Left ventricle myocardium inferior (tissue), 1 donor: ENCODE data around the gene DIO1. TPM values are rescaled to one million over a fixed set of nuclear protein-coding genes. Genes with fewer than 3 reads are reported as not detected.
"Not testable (repeated sequence)": the region's sequence is repeated elsewhere in the genome, so short reads cannot be mapped to it uniquely, and the experiment has no call there.

Source experiments
- DNase-seq: peaks from one replicate; pipeline ENCODE4 v3.0.0-alpha.2; 2020
- H3K27ac ChIP-seq: fragments of 200-600 bp; replicated peaks from 2 replicates; pipeline ENCODE4 v1.8.0; 2021
- H3K27me3 ChIP-seq: fragments of 200-600 bp; 2 replicates; pipeline ENCODE4 v1.8.0; 2021; ENCODE audit warnings: low read depth
- H3K36me3 ChIP-seq: fragments of 200-600 bp; 2 replicates; pipeline ENCODE4 v1.8.0; 2021
- H3K4me1 ChIP-seq: fragments of 200-600 bp; 2 replicates; pipeline ENCODE4 v1.8.0; 2021
- H3K4me3 ChIP-seq: fragments of 200-600 bp; 2 replicates; pipeline ENCODE4 v1.8.0; 2021; ENCODE audit warnings: mild to moderate bottlenecking, moderate library complexity
- H3K9me3 ChIP-seq: fragments of 200-600 bp; replicated peaks from 2 replicates; pipeline ENCODE4 v1.8.0; 2021
- CTCF ChIP-seq: fragments of 200-600 bp; IDR thresholded peaks from 2 replicates; pipeline ENCODE4 v1.8.0; 2021; ENCODE audit warnings: antibody characterized with exemption, mild to moderate bottlenecking, borderline replicate concordance
- intact Hi-C: fragments of 100-400 bp; cut with micrococcal nuclease; formaldehyde crosslinking; loops from one replicate; pipeline ENCODE4 v1.11.0; 2022
- total RNA-seq: library from RNA; stranded (reverse); fragmentation: NEBNext Ultra II Directional; extraction: Animal tissue kit (Norgen Biotek cat#: 25700); gene quantifications from one replicate; pipeline ENCODE4 v1.2.1, GENCODE V29; 2021
- donor health status: DM: no; HTN: yes; CAD: no; lungs with severe emphysema.

DIO1 gene
- total RNA-seq, 1 donor from 2014 or later: not detected

- intact Hi-C loops: no loop called here
Observed at GRCh38 chr1:53862507-53862906, 31.5 kb upstream of the DIO1 start.

GRCh38 chr1:53868565-53868964, 25.4 kb upstream of the DIO1 start:
- no peaks in the 10 kb centered on the region for H3K4me1 ChIP-seq
- intact Hi-C loops: no loop called here
- no peak for TF ChIP-seq CTCF

More at GRCh38 chr1:53862507-53862906, 31.5 kb upstream of the DIO1 start:
- H3K9me3 ChIP-seq: no peaks in the 10 kb centered on the region
- DNase-seq: no peak
- no peak overlapping the region for H3K27ac ChIP-seq
- H3K4me1 ChIP-seq: no peaks in the 10 kb centered on the region
- no peak overlapping the region for H3K4me3 ChIP-seq
- no peak for TF ChIP-seq CTCF
- peaks cover 58% of the 10 kb centered on the region for H3K36me3 ChIP-seq
- no peaks in the 10 kb centered on the region for H3K27me3 ChIP-seq

GRCh38 chr1:53869454-53870117, 24.4 kb upstream of the DIO1 start:
- H3K4me3 ChIP-seq: no peak overlapping the region

More at GRCh38 chr1:53868565-53868964, 25.4 kb upstream of the DIO1 start:
- H3K27ac ChIP-seq: no peak overlapping the region
- no peak overlapping the region for H3K4me3 ChIP-seq
- H3K36me3 ChIP-seq: peaks cover 86% of the 10 kb centered on the region
- no peaks in the 10 kb centered on the region for H3K9me3 ChIP-seq
- no peak for DNase-seq
- H3K27me3 ChIP-seq: no peaks in the 10 kb centered on the region

GRCh38 chr1:53871221-53871620, 22.8 kb upstream of the DIO1 start:
- Histone ChIP-seq H3K36me3 (peaks cover 86% of the 10 kb centered on the region), H3K4me3 (no peak overlapping the region), H3K9me3 (no peaks in the 10 kb centered on the region), H3K27ac (no peak overlapping the region), H3K27me3 (no peaks in the 10 kb centered on the region), H3K4me1 (no peaks in the 10 kb centered on the region)
- TF ChIP-seq CTCF: no peak
- intact Hi-C loops: loop anchor here (10.0 kb wide), 1 partner anchor 84 kb away; no protein-coding TSS in a partner anchor
- DNase-seq: no peak

More at GRCh38 chr1:53869454-53870117, 24.4 kb upstream of the DIO1 start:
- intact Hi-C loops: loop anchor here (10.0 kb wide), 1 partner anchor 85 kb away; no protein-coding TSS in a partner anchor
- H3K4me1 ChIP-seq: no peaks in the 10 kb centered on the region
- no peaks in the 10 kb centered on the region for H3K27me3 ChIP-seq
- TF ChIP-seq CTCF: no peak
- no peaks in the 10 kb centered on the region for H3K9me3 ChIP-seq
- H3K36me3 ChIP-seq: peaks cover 86% of the 10 kb centered on the region
- no peak overlapping the region for H3K27ac ChIP-seq
- DNase-seq: no peak

GRCh38 chr1:53871773-53872484, 22.1 kb upstream of the DIO1 start:
- no peak for DNase-seq
- no peaks in the 10 kb centered on the region for H3K27me3 ChIP-seq
- no peaks in the 10 kb centered on the region for H3K4me1 ChIP-seq
- no peak overlapping the region for H3K4me3 ChIP-seq
- no peak for TF ChIP-seq CTCF
- no peaks in the 10 kb centered on the region for H3K9me3 ChIP-seq
- H3K27ac ChIP-seq: no peak overlapping the region
- H3K36me3 ChIP-seq: peaks cover 88% of the 10 kb centered on the region
- intact Hi-C loops: loop anchor here (10.0 kb wide), 1 partner anchor 83 kb away; no protein-coding TSS in a partner anchor

- peaks cover 87% of the 10 kb centered on the region for H3K36me3 ChIP-seq
- not testable (repeated sequence) for H3K27ac ChIP-seq, H3K4me1 ChIP-seq, H3K27me3 ChIP-seq, H3K4me3 ChIP-seq, DNase-seq, H3K9me3 ChIP-seq
- intact Hi-C loops: loop anchor here (10.0 kb wide), 1 partner anchor 80 kb away; no protein-coding TSS in a partner anchor
Observed at GRCh38 chr1:53875150-53875549, 18.8 kb upstream of the DIO1 start.
